GM12875 (cell line): ENCODE data around the gene F13A1.

Source experiments
- H3K4me3 ChIP-seq: one replicate; pipeline ENCODE4 v1.5.1; 2011; ENCODE audit warnings: low read depth, low read length, control low read depth
- TF ChIP-seq, protein P1 (sequence below): IDR thresholded peaks from 2 replicates; pipeline ENCODE4 v1.5.1; 2011; ENCODE audit warnings: low read depth, mild to moderate bottlenecking, control low read depth, inconsistent platforms, low read length, moderate library complexity, borderline replicate concordance; ENCODE audit not compliant: insufficient read depth

Gene F13A1

GRCh38 chr6:6270948-6271535 is 49.4 kb downstream of the F13A1 start:
- TF ChIP-seq, protein P1, sequence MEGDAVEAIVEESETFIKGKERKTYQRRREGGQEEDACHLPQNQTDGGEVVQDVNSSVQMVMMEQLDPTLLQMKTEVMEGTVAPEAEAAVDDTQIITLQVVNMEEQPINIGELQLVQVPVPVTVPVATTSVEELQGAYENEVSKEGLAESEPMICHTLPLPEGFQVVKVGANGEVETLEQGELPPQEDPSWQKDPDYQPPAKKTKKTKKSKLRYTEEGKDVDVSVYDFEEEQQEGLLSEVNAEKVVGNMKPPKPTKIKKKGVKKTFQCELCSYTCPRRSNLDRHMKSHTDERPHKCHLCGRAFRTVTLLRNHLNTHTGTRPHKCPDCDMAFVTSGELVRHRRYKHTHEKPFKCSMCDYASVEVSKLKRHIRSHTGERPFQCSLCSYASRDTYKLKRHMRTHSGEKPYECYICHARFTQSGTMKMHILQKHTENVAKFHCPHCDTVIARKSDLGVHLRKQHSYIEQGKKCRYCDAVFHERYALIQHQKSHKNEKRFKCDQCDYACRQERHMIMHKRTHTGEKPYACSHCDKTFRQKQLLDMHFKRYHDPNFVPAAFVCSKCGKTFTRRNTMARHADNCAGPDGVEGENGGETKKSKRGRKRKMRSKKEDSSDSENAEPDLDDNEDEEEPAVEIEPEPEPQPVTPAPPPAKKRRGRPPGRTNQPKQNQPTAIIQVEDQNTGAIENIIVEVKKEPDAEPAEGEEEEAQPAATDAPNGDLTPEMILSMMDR = no peak
- H3K4me3 ChIP-seq = no peak overlapping the region

GRCh38 chr6:6260196-6260722 is 60.2 kb downstream of the F13A1 start:
- TF ChIP-seq, protein P1 = no peak
- H3K4me3 ChIP-seq = no peak overlapping the region

GRCh38 chr6:6256886-6257285 is 63.6 kb downstream of the F13A1 start:
- TF ChIP-seq, protein P1 = no peak
- H3K4me3 ChIP-seq = no peak overlapping the region

GRCh38 chr6:6256259-6256658 is 64.2 kb downstream of the F13A1 start:
- TF ChIP-seq, protein P1 = no peak
- no peak overlapping the region for H3K4me3 ChIP-seq

- no peak overlapping the region for H3K4me3 ChIP-seq
- TF ChIP-seq, protein P1 = no peak
Measured at GRCh38 chr6:6251555-6252280, 68.7 kb downstream of the F13A1 start.

DNA sequence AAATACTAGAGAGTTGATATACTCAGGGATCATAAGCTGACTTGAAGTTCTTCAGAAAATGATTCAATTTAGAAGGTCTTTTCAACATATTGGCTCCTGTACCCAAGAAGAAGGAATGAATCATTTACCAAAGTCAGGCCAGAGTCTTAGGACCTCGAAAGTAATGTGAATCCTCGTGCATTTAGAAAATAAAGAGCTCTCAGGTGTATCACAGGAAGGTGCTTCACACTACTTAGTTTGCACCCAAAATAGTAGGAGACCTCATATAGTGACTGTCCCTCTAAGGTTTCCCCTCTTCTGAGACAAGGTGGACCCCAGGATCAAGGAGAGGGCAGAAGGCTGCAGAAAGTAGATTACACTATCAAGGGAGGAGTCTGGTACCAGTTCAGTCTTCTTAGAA is 71.8 kb downstream of the F13A1 start:
- TF ChIP-seq, protein P1 = no peak
- H3K4me3 ChIP-seq = no peak overlapping the region

GRCh38 chr6:6246544-6246943 is 73.9 kb downstream of the F13A1 start:
- no peak overlapping the region for H3K4me3 ChIP-seq

More at GRCh38 chr6:6246544-6246943, 73.9 kb downstream of the F13A1 start:
- TF ChIP-seq, protein P1 = no peak
